HG02763 (cell line): ENCODE data around the gene RNU1-1.
"Not testable (repeated sequence)": the region's sequence is repeated elsewhere in the genome, so short reads cannot be mapped to it uniquely, and the experiment has no call there.

Experiments
- ATAC-seq: cut with Tn5 transposase; IDR thresholded peaks from one replicate; pipeline ENCODE4 v1.9.1; 2021; ENCODE audit warnings: mild to moderate bottlenecking, moderate library complexity; ENCODE audit not compliant: unreplicated experiment

The RNU1-1 gene

DNA sequence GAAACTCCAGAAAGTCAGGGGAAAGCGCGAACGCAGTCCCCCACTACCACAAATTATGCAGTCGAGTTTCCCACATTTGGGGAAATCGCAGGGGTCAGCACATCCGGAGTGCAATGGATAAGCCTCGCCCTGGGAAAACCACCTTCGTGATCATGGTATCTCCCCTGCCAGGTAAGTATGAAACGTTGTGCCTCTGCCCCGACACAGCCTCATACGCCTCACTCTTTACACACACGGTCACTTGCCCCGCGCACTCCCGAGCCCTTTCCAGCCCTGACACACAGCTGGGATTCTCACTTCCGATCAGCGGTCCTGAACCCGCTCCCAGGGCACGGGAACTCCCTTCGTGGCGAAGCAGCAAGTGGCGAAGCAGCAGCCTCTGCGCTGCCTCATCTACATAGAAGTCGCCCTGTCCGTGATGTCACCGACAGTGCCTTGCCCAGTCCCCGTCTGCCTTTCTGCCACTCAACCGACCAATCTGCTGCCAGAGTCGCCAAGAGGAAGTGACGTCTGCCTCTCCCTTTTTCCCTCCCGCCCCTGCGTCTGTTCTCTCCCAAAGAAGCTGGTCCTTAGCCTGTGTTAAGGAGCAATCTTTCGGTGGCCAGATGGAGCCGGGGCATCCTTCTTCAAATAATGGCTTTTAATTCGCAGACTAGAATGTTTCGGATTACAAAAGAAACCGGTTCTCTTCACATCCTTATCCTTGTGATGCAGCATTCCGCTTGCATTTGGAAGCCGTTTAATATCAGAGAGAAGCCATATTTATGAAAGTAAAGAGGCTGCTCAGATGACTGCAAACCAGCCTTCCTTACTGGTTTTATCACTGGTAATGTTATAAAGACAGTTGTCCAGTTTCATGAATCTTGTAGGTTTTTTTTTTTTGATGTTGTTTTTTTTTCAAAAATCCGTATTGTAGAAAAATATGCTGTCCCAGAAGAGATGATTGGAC, at the start of gene RNU1-1:
Gene RNU1-1 (minus strand): TSS at position 179 of the 949 bp plus-strand sequence.
- ATAC-seq, result not testable (repeated sequence)

GRCh38 chr1:16561035-16561434, 47.0 kb upstream of the RNU1-1 start:
- ATAC-seq, result not testable (repeated sequence)

GRCh38 chr1:16560498-16560897, 46.4 kb upstream of the RNU1-1 start:
- ATAC-seq, result not testable (repeated sequence)

DNA sequence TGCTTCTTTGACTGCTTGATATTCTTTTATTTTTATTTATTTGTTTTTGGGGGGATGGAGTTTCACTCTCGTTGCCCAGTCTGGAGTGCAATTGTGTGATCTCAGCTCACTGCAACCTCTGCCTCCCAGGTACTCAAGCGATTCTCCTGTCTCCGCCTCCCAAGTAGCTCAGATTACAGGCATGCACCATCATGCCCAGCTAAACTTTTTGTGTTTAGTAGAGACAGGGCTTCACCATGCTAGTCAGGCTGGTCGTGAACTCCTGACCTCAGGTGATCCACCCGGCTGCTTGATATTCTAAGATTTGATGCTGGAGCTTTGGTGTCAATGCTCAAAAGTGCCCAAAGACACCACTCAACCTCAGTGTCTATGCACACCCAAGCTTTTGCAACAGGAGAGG, 45.6 kb upstream of the RNU1-1 start:
- ATAC-seq, result not testable (repeated sequence)

GRCh38 chr1:16557034-16557433, 42.9 kb upstream of the RNU1-1 start:
- not testable (repeated sequence) for ATAC-seq

GRCh38 chr1:16553244-16553643, 39.2 kb upstream of the RNU1-1 start:
- not testable (repeated sequence) for ATAC-seq

DNA sequence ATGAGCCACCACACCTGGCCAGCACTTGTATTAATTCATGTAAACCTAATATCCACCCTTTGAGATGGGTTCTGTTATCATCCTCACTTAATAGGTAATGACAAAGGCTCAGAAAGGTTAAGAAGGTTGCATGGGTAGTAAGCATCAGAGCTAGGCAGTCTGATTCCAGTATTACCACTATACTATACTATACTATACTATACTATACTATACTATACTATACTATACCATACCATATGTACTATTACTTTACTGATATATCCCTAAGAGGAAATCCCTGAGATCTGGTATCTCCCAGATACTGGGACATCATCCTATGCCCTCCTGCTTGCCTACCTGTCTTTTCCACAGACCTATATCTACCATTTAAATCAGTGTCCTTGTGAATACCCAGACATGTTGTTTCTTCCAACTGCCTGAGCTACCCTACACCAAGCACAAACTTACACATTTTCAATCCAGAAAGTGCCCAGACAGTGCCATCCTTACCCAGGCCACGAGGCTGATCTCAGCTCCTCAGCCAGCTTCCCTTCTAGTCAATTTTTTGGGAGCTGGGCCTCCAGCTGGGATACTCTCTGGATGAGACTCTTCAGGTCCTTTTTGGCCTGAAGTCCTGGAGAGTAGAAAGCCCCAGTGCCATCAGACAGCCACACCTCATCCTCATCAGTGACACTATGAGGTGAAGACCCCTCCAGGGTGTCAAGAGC, 36.3 kb upstream of the RNU1-1 start:
- not testable (repeated sequence) for ATAC-seq

GRCh38 chr1:16549545-16549944, 35.5 kb upstream of the RNU1-1 start:
- not testable (repeated sequence) for ATAC-seq

DNA sequence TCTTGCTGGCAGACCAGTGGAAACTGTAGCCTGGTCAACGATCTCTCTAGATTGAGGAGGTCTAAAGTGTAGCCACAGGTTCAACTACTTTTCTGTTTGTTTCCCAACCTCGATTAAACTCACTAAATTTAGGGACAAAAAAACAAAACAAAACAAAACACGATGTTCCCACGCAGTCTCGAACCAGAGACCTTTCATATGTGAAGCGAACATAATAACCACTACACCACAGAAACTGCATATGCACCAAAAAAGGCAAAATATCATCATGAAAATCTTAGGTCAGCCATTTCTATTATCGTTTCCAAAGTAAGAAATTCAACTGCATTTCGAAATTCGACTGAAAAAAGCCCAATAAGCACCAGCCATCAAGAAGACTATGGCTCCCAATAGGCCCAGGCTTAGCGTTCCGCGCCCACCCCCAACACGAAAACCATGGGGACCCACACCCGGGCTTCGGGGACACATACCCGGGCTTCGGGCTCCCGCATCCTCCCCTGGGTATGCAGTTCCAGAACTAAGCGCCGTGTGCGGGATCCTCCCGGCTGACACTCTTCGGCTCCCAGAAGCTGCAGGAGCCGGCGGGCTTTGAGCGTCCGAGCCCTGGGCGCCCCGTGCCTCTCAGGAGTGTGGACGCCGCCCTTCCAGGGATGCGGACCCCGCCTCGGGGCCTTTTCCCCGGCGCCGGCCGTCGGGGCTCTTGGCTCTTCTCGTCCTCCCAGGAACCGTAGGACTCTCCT, 33.6 kb upstream of the RNU1-1 start:
- not testable (repeated sequence) for ATAC-seq

GRCh38 chr1:16545682-16546095, 31.6 kb upstream of the RNU1-1 start:
- ATAC-seq, result not testable (repeated sequence)

DNA sequence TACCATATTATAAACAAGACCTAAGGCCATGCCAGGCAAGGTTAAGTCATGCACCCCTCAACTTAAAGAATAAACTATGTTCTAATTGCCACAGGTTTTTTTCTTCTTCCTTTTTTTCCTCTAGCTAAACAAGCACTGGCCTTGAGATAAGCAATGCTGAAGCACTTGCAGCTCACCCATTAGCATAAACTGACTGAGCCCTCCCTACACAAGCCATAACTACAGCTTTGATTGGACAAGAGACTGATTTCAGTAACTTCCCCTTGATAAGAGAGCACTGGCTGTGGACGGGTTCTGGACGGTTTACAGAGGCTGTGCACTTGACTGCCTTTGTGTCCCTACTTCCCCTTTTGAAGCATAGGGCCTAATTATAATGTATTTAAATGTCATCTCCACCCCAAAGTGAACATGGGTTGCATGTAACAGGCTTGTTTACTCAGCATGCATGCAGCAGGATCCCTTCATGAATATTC, 26.4 kb upstream of the RNU1-1 start:
- not testable (repeated sequence) for ATAC-seq

DNA sequence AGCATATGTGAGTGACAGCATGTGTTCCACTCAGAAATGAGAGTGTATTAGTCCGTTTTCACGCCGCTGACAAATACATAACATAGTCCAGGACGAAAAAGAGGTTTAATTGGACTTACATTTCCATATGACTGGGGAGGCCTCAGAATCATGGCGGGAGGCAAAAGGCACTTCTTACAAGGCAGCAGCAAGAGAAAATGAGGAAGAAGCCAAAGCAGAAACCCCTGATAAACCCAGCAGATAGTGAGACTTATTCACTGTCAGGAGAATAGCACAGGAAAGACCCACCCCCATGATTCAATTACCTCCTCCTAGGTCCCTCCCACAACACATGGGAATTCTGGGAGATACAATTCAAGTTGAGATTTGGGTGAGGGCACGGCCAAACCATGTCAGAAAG, 23.4 kb upstream of the RNU1-1 start:
- ATAC-seq, result not testable (repeated sequence)

GRCh38 chr1:16536796-16537195, 22.7 kb upstream of the RNU1-1 start:
- not testable (repeated sequence) for ATAC-seq

DNA sequence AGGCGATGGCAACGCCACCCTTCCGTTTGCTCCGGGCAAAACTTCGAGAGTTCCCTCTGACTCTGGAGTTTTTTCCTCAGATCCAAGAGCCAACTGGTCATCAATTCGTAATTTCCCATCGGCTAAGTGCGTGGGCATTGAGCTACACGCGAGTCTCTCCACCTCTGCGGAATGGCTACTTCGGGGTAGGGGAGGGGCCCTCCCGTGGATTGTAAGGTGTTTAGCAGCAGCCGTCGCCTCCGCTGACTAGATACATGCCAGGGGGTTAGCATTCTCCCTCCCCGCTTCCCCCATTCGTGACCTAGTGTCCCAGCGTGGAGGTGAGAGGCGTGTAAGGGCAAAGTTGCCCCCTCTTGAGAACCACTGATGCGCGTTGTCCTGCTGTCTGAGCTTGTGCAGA, 21.8 kb upstream of the RNU1-1 start:
- not testable (repeated sequence) for ATAC-seq

- not testable (repeated sequence) for ATAC-seq
Observed at GRCh38 chr1:16535487-16535886, 21.4 kb upstream of the RNU1-1 start.

- ATAC-seq, result not testable (repeated sequence)
Observed at GRCh38 chr1:16534829-16535456, 20.9 kb upstream of the RNU1-1 start.

GRCh38 chr1:16534239-16534828, 20.2 kb upstream of the RNU1-1 start:
- not testable (repeated sequence) for ATAC-seq

GRCh38 chr1:16532235-16532991, 18.3 kb upstream of the RNU1-1 start:
- not testable (repeated sequence) for ATAC-seq

DNA sequence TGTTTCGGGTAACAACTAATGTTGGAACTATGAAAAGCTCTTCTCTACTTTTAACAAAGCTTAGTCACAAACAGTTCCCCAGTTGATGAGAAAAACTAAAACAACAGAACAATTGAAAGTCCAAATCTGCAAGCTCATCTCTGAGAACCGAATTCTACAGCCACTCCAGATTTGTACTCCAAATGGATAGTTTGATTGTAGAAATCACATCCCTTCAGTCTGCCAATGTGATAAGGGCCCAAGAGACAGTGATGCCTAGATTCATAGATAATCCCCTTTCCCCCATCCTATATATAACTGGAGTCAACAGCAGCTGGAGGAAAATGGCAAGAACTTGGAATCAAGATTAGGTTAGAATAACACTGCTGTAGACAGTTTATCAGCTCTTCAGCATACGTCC, 14.3 kb upstream of the RNU1-1 start:
- ATAC-seq, result not testable (repeated sequence)
